Measurements from ENCODE around the gene CDC42BPB.

GRCh38 chr14:103031566-103031911 is 25.8 kb downstream of the CDC42BPB start:
- TF ChIP-seq, protein P1, sequence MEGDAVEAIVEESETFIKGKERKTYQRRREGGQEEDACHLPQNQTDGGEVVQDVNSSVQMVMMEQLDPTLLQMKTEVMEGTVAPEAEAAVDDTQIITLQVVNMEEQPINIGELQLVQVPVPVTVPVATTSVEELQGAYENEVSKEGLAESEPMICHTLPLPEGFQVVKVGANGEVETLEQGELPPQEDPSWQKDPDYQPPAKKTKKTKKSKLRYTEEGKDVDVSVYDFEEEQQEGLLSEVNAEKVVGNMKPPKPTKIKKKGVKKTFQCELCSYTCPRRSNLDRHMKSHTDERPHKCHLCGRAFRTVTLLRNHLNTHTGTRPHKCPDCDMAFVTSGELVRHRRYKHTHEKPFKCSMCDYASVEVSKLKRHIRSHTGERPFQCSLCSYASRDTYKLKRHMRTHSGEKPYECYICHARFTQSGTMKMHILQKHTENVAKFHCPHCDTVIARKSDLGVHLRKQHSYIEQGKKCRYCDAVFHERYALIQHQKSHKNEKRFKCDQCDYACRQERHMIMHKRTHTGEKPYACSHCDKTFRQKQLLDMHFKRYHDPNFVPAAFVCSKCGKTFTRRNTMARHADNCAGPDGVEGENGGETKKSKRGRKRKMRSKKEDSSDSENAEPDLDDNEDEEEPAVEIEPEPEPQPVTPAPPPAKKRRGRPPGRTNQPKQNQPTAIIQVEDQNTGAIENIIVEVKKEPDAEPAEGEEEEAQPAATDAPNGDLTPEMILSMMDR (IDR thresholded peaks at IDR 0.05): no peak
- TF ChIP-seq POLR2A (IDR thresholded peaks at IDR 0.05) (no peak), POLR2AphosphoS5 (IDR thresholded peaks at IDR 0.05; ENCODE audit: insufficient read depth in 1 of 2, low read depth in 1 of 2) (no peak)

All from vagina (tissue), 2 donors.